B cell (primary cell): Measurements from ENCODE around the gene NSFL1C. TPM values are rescaled to one million over a fixed set of nuclear protein-coding genes. Genes with fewer than 3 reads are reported as not detected.

Experiments
- ATAC-seq: fragments of 200-7000 bp; cut with Tn5 transposase; one replicate; pipeline ENCODE4 v1.10.0; 2021; ENCODE audit warnings: low read depth, mild to moderate bottlenecking, moderate number of reproducible peaks, moderate library complexity
- CTCF ChIA-PET: fragments of 350-600 bp; sonication (Branson Sonifier 250); formaldehyde crosslinking; loops from one replicate; lab custom pipeline; 2021; ENCODE audit warnings: antibody characterized with exemption, inconsistent platforms; lab: Charles Lee
- POLR2A ChIA-PET: fragments of 350-600 bp; sonication (Branson Sonifier 250); formaldehyde crosslinking; loops from one replicate; lab custom pipeline; 2021; ENCODE audit warnings: antibody characterized with exemption; lab: Charles Lee
- DNase-seq: peaks from one replicate; pipeline ENCODE4 v3.0.0; 2013
- H2AFZ ChIP-seq: 2 replicates; pipeline ENCODE4 v1.6.1; 2012; ENCODE audit warnings: mild to moderate bottlenecking, low read depth, low read length; ENCODE audit not compliant: insufficient read depth, poor library complexity, severe bottlenecking
- H3K27ac ChIP-seq, 2 donors: 1 replicate in 1 of 2; 2 replicates in 1 of 2; pipeline ENCODE4 v1.5.1; 2012 to 2013; ENCODE audit warnings: low read length in 2 of 2, mild to moderate bottlenecking in 2 of 2, moderate library complexity in 1 of 2
- H3K27me3 ChIP-seq, 4 experiments: fragments of 200-600 bp in 1 of 4; sonication (generic) in 1 of 4; replicated peaks in 1 of 4; 1 replicate in 2 of 4; 2 replicates in 2 of 4; pipeline versions ENCODE4 v1.6.1 to v1.7.0; 2013 to 2016; ENCODE audit warnings: low read length in 3 of 4, mild to moderate bottlenecking in 2 of 4, mixed read lengths in 1 of 4, moderate library complexity in 1 of 4; ENCODE audit not compliant: insufficient read depth in 4 of 4, control insufficient read depth in 3 of 4; ENCODE audit errors: control extremely low read depth in 1 of 4
- H3K36me3 ChIP-seq, 2 experiments: replicated peaks in 1 of 2; 1 replicate in 1 of 2; 2 replicates in 1 of 2; pipeline versions ENCODE4 v1.6.1 to v1.7.1; 2013; ENCODE audit warnings: low read length in 1 of 2; ENCODE audit not compliant: insufficient read depth in 2 of 2, control insufficient read depth in 1 of 2; ENCODE audit errors: control extremely low read depth in 1 of 2, extremely low read depth in 1 of 2
- H3K4me1 ChIP-seq, 2 donors: fragments of 200-600 bp in 1 of 2; sonication (generic) in 1 of 2; 1 replicate in 1 of 2; 2 replicates in 1 of 2; pipeline versions ENCODE4 v1.5.1 to v1.6.1; 2013 to 2017; ENCODE audit warnings: low read length in 2 of 2; ENCODE audit not compliant: control insufficient read depth in 2 of 2, insufficient read depth in 2 of 2
- H3K4me2 ChIP-seq: replicated peaks from 2 replicates; pipeline ENCODE3; 2012; ENCODE audit warnings: mild to moderate bottlenecking, low read depth, low read length; ENCODE audit not compliant: poor library complexity, severe bottlenecking
- H3K4me3 ChIP-seq, 5 experiments: fragments of 200-600 bp in 1 of 5; sonication (generic) in 1 of 5; 1 replicate in 3 of 5; 2 replicates in 2 of 5; pipeline versions ENCODE4 v1.5.1 to v1.7.0; 2011 to 2016; ENCODE audit warnings: low read length in 4 of 5, mild to moderate bottlenecking in 4 of 5, low read depth in 2 of 5, control low read depth in 1 of 5, moderate library complexity in 1 of 5; ENCODE audit not compliant: insufficient read depth in 1 of 5; ENCODE audit errors: control extremely low read depth in 1 of 5, extremely low read depth in 1 of 5
- H3K79me2 ChIP-seq: fragments of 200-600 bp; sonication (generic); one replicate; pipeline ENCODE4 v1.6.0; 2016; ENCODE audit warnings: low read length; ENCODE audit not compliant: control insufficient read depth, insufficient read depth
- H3K9ac ChIP-seq: fragments of 200-600 bp; sonication (generic); 2 replicates; pipeline ENCODE4 v1.6.1; 2017; ENCODE audit warnings: mild to moderate bottlenecking, low read length, moderate library complexity
- H3K9me3 ChIP-seq, 3 donors: one replicate each; pipeline versions ENCODE4 v1.6.1 to v1.7.1; 2013; ENCODE audit warnings: low read length in 2 of 3; ENCODE audit not compliant: control insufficient read depth in 2 of 3, insufficient read depth in 1 of 3; ENCODE audit errors: control extremely low read depth in 1 of 3
- H4K20me1 ChIP-seq: 2 replicates; pipeline ENCODE4 v1.6.0; 2012; ENCODE audit warnings: mild to moderate bottlenecking, low read length; ENCODE audit not compliant: insufficient read depth, control insufficient read depth, poor library complexity, severe bottlenecking
- H3K27ac Mint-ChIP-seq: one replicate; pipeline ENCODE4 v1.8.0; 2021; ENCODE audit warnings: mixed read lengths
- H3K27me3 Mint-ChIP-seq: one replicate; pipeline ENCODE4 v1.8.0; 2021; ENCODE audit warnings: mixed read lengths
- H3K4me1 Mint-ChIP-seq: one replicate; pipeline ENCODE4 v1.8.0; 2021; ENCODE audit warnings: mixed read lengths
- H3K4me3 Mint-ChIP-seq: one replicate; pipeline ENCODE4 v1.8.0; 2021; ENCODE audit warnings: mixed read lengths
- H3K9me3 Mint-ChIP-seq: one replicate; pipeline ENCODE4 v1.8.0; 2022; ENCODE audit warnings: mixed read lengths; ENCODE audit not compliant: insufficient read depth
- EZH2 ChIP-seq: IDR thresholded peaks from 2 replicates; pipeline ENCODE4 v1.6.1; 2012; ENCODE audit warnings: borderline replicate concordance, low read depth, mild to moderate bottlenecking, moderate library complexity, low read length; ENCODE audit not compliant: insufficient read depth, poor library complexity, severe bottlenecking
- WGBS: methylation state at CpG from one replicate; pipeline ENCODE4 v1.1.5; 2013; ENCODE audit warnings: missing lambda C conversion rate; ENCODE audit not compliant: insufficient coverage; 5-methylcytosine and 5-hydroxymethylcytosine counted together
- intact Hi-C: fragments of 100-400 bp; cut with micrococcal nuclease; formaldehyde crosslinking; loops from one replicate; pipeline ENCODE4 v1.10.0; 2022
- polyA plus RNA-seq: library from polyadenylated mRNA; depleted of rRNA; stranded (reverse); fragments of >200 nt; gene quantifications from 2 replicates; pipeline ENCODE4 v1.2.3, GENCODE V29; 2012
- total RNA-seq, 2 donors: library from RNA; stranded (reverse); fragments of 120-200 nt in 1 of 2; gene quantifications; 1 replicate in 1 of 2; 2 replicates in 1 of 2; pipeline versions ENCODE4 v1.2.3 to v1.2.4, GENCODE V29; 2013 to 2022
- TF ChIP-seq, protein P1 (sequence below): fragments of 200-600 bp; IDR thresholded peaks from one replicate; pipeline ENCODE4 v1.8.0; 2022; ENCODE audit warnings: antibody characterized with exemption, mild to moderate bottlenecking

The NSFL1C gene
- total and polyA plus RNA-seq, 2 donors (not counting 1 experiment from before 2014, with no cell fraction given), result 24.1 to 80.3 TPM

DNA sequence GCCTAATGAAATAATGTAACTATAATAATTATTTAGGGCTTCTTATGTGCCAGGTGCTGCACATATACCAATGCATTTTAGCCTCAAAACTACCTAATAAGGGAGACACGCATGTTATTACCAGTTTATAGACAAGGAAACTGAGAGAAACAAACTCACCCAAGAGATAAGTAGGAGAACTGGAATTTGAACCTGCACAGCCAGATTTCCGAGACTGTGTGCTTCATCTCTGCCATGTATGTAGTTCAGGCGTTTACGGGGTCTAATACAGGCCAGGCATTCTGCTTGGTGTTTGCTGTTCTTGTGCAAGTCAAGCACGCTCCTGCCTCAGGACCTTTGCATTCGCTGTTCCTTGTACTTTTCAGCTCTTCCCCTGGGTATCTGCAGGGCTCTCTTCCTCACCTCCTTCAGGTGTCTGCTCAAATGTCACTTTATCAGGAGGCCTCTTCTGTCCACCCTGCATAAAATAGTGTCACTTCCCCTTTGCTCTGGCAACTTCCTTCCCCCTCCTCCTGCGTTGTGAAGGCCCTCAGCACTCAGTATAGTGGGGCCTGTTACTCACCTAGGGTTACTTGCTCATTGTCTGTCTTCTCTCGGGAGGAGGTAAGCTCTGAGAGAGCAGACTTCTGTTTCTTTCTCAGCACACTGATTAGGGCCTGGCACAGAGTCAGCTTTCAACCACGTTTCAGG is 6.1 kb upstream of the NSFL1C start:
- Histone ChIP-seq H3K4me3 (no peak overlapping the region), H3K4me2 (peak overlapping the region; percentile 21), H3K27ac (peak overlapping the region in 1 of 2 donors; percentile 49), H3K4me1 (peaks cover 31 to 36% of the 10 kb centered on the region in 2 donors), H2AFZ (peak overlapping the region; percentile 50), H3K79me2 (no peaks in the 10 kb centered on the region), H3K9me3 (no peaks in the 10 kb centered on the region), H3K9ac (no peak overlapping the region), H4K20me1 (no peaks in the 10 kb centered on the region), H3K27me3 (peaks cover 0 to 3% (median 0%) of the 10 kb centered on the region in 4 experiments), H3K36me3 (no peaks in the 10 kb centered on the region)
- no peaks in the 10 kb centered on the region for H3K9me3 Mint-ChIP-seq
- ATAC-seq (peak; percentile 86), DNase-seq (peak; percentile 50)
- H3K4me1 Mint-ChIP-seq, result peaks cover 42% of the 10 kb centered on the region
- H3K4me3 Mint-ChIP-seq, result peak overlapping the region; percentile 33
- TF ChIP-seq EZH2, result no peak
- TF ChIP-seq, protein P1, sequence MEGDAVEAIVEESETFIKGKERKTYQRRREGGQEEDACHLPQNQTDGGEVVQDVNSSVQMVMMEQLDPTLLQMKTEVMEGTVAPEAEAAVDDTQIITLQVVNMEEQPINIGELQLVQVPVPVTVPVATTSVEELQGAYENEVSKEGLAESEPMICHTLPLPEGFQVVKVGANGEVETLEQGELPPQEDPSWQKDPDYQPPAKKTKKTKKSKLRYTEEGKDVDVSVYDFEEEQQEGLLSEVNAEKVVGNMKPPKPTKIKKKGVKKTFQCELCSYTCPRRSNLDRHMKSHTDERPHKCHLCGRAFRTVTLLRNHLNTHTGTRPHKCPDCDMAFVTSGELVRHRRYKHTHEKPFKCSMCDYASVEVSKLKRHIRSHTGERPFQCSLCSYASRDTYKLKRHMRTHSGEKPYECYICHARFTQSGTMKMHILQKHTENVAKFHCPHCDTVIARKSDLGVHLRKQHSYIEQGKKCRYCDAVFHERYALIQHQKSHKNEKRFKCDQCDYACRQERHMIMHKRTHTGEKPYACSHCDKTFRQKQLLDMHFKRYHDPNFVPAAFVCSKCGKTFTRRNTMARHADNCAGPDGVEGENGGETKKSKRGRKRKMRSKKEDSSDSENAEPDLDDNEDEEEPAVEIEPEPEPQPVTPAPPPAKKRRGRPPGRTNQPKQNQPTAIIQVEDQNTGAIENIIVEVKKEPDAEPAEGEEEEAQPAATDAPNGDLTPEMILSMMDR, result no peak
- CTCF ChIA-PET, result interaction anchor here (1.0 to 2.3 kb wide), 5 partner anchors 11 to 32 kb away, joined by 3 to 15 read pairs (median 3); partner anchors contain the start of gene SIRPB2
- 58% methylated on average over 8 of the region's 9 CpGs for WGBS
- POLR2A ChIA-PET, result no interaction called here
- peak overlapping the region; percentile 79 for H3K27ac Mint-ChIP-seq
- intact Hi-C loops, result no loop called here
- H3K27me3 Mint-ChIP-seq, result no peaks in the 10 kb centered on the region

DNA sequence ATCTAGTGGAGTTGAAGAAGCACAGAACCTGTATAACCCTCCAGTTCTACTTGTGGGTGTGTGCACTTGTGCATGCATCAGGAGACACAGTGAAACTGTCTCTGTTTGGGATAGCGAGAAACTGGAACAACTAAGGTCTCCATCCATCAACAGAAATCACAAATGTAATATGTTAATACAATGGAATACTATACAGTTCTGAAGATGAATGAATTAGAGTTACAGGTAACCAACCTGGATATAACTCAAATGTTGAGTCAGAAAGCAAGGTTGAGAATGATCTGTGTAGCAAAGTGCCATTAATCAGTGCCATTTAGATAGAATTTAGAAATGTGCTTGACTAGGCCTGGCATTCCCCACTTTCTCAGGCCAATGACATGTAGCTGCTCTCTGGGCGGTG is 4.6 kb upstream of the NSFL1C start:
- TF ChIP-seq, protein P1, result no peak
- no peak for TF ChIP-seq EZH2
- Histone ChIP-seq H3K9me3 (no peaks in the 10 kb centered on the region), H3K9ac (no peak overlapping the region), H3K4me3 (no peak overlapping the region), H3K4me2 (no peak overlapping the region), H3K36me3 (no peaks in the 10 kb centered on the region), H4K20me1 (no peaks in the 10 kb centered on the region), H3K4me1 (peaks cover 32 to 44% of the 10 kb centered on the region in 2 donors), H2AFZ (no peak overlapping the region), H3K27ac (no peak overlapping the region), H3K27me3 (no peaks in the 10 kb centered on the region), H3K79me2 (no peaks in the 10 kb centered on the region)
- no peak overlapping the region for H3K4me3 Mint-ChIP-seq
- no peaks in the 10 kb centered on the region for H3K9me3 Mint-ChIP-seq
- ChIA-PET CTCF (interaction anchor here (2.1 kb wide), 1 partner anchor 32 kb away, joined by 6 read pairs; no protein-coding TSS in a partner anchor), POLR2A (no interaction called here)
- H3K27ac Mint-ChIP-seq, result peak overlapping the region; percentile 43
- H3K27me3 Mint-ChIP-seq, result no peaks in the 10 kb centered on the region
- WGBS, result 100% methylated on average over 1 of the region's 2 CpGs
- ATAC-seq, result no peak
- peaks cover 50% of the 10 kb centered on the region for H3K4me1 Mint-ChIP-seq
- no peak for DNase-seq
- intact Hi-C loops, result no loop called here
